Measurements from ENCODE around the gene MIA2. TPM values are rescaled to one million over a fixed set of nuclear protein-coding genes. Genes with fewer than 3 reads are reported as not detected.

Gene MIA2
- total and polyA plus RNA-seq, 9 donors, result 11.7 to 21.9 (median 19.5) TPM

DNA sequence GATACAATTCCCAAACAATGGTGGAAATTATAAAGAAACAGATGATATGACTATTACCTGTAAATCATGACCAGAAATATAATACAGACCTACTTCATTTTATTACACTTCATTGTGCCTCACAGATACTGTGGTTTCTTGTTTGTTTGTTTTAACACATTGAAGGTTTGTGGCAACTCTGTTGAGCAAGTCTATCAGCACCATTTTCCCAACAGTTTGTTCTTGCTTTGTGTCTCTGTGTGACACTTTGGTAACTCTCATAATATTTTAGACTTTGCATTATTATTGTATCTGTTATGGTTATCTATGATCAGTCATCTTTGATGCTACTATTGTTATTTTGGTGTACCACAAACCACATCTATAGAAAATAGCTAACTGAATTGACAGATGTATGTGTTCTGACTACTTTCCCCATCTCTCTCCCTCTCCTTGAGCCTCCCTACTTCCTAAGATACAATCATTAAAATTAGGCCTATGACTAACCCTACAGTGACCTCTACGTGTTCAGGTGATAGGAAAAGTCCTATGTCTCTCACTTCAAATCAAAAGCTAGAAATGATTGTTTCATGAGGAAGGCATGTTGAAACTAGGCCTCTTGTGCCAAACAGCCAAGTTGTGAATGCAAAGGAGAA lies 149.4 kb downstream of the MIA2 start:
- 87 to 94% (median 90%) methylated on average over 1 of the region's 1 CpG for WGBS, 3 donors
- intact Hi-C loops (cut with DNase I), result no loop called here
- no peak for DNase-seq
- no peak for TF ChIP-seq POLR2A (IDR thresholded peaks at IDR 0.05)
- TF ChIP-seq, protein P1, sequence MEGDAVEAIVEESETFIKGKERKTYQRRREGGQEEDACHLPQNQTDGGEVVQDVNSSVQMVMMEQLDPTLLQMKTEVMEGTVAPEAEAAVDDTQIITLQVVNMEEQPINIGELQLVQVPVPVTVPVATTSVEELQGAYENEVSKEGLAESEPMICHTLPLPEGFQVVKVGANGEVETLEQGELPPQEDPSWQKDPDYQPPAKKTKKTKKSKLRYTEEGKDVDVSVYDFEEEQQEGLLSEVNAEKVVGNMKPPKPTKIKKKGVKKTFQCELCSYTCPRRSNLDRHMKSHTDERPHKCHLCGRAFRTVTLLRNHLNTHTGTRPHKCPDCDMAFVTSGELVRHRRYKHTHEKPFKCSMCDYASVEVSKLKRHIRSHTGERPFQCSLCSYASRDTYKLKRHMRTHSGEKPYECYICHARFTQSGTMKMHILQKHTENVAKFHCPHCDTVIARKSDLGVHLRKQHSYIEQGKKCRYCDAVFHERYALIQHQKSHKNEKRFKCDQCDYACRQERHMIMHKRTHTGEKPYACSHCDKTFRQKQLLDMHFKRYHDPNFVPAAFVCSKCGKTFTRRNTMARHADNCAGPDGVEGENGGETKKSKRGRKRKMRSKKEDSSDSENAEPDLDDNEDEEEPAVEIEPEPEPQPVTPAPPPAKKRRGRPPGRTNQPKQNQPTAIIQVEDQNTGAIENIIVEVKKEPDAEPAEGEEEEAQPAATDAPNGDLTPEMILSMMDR (IDR thresholded peaks at IDR 0.05), result no peak
- TF ChIP-seq EP300 (IDR thresholded peaks at IDR 0.05), result no peak
- Histone ChIP-seq H3K4me1 (ENCODE audit: insufficient read depth) (no peaks in the 10 kb centered on the region), H3K4me3 (no peak overlapping the region), H3K27ac (no peak overlapping the region), H3K9me3 (no peaks in the 10 kb centered on the region), H3K27me3 (no peaks in the 10 kb centered on the region), H3K36me3 (no peaks in the 10 kb centered on the region)

DNA sequence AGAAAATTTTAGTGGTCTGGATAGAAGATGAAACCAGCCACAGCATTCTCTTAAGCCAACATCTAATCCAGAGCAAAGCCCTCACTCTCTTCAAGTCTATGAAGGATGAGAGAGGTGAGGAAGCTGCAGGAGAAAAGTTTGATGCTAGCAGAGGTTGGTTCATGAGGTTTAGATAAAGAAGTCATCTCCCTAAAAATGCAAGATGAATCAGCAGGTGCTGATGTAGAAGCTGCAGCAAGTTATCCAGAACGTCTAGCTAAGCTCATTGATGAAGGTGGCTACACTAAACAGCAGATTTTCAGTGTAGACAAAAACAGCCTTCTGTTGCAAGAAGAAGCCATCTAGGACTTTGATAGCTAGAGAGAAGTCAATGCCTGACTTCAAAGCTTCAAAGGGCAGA lies 150.0 kb downstream of the MIA2 start:
- Histone ChIP-seq H3K36me3 (no peaks in the 10 kb centered on the region), H3K4me1 (ENCODE audit: insufficient read depth) (no peaks in the 10 kb centered on the region), H3K4me3 (no peak overlapping the region), H3K27ac (no peak overlapping the region), H3K27me3 (no peaks in the 10 kb centered on the region), H3K9me3 (no peaks in the 10 kb centered on the region)
- no peak for DNase-seq
- WGBS, 3 donors, result 79 to 88% (median 82%) methylated on average over 1 of the region's 1 CpG
- intact Hi-C loops (cut with DNase I), result no loop called here
- TF ChIP-seq EP300 (IDR thresholded peaks at IDR 0.05), result no peak
- TF ChIP-seq, protein P1 (IDR thresholded peaks at IDR 0.05), result no peak
- no peak for TF ChIP-seq POLR2A (IDR thresholded peaks at IDR 0.05)

DNA sequence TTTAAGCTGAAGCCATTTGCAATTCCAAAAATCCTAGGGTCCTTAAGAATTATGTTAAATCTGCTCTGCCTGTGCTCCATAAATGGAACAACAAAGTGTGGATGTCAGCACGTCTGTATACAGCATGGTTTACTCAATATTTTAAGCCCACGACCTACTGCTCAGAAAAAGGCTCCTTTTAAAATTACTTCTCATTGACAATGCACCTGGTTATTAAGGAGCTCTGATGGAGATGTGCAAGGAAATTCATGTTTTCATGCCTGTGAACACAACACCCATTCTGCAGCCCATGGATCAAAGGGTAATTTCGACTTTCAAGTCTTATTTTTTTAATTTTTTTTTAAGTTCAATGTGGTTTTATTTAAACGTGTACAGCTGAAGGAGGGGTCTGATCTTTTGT lies 150.5 kb downstream of the MIA2 start:
- intact Hi-C loops (cut with DNase I), result no loop called here
- no peak overlapping the region for H3K4me3 ChIP-seq
- no peaks in the 10 kb centered on the region for H3K4me1 ChIP-seq (ENCODE audit: insufficient read depth)
- H3K27me3 ChIP-seq, result no peaks in the 10 kb centered on the region
- no peak for DNase-seq
- TF ChIP-seq POLR2A (IDR thresholded peaks at IDR 0.05), result no peak
- TF ChIP-seq, protein P1 (IDR thresholded peaks at IDR 0.05), result no peak
- no peak for TF ChIP-seq EP300 (IDR thresholded peaks at IDR 0.05)
- no peaks in the 10 kb centered on the region for H3K9me3 ChIP-seq
- 81 to 85% (median 82%) methylated on average over 4 of the region's 4 CpGs for WGBS, 3 donors
- no peak overlapping the region for H3K27ac ChIP-seq
- H3K36me3 ChIP-seq, result no peaks in the 10 kb centered on the region

DNA sequence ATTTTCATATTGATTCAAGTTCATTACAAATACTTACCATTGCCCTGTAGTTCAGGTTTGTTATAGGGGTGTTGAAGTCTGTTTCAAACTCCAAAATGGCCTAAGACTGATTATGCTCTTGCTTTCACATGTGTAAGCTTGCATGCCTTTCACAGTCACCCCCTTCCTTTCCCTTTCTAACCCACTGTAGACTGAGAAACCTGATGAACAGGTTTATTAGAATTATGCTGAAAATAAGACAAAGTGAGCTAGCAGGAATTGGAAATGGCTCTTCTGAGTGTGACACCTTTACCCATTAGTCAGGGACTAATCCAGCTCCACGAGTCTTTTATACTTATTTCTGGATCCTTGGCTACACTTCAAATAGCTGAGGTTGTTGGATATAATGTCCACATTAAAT lies 159.6 kb downstream of the MIA2 start:
- Histone ChIP-seq H3K4me1 (ENCODE audit: insufficient read depth) (no peaks in the 10 kb centered on the region), H3K9me3 (no peaks in the 10 kb centered on the region), H3K4me3 (no peak overlapping the region), H3K36me3 (no peaks in the 10 kb centered on the region), H3K27me3 (no peaks in the 10 kb centered on the region), H3K27ac (no peak overlapping the region)
- DNase-seq, result no peak
- intact Hi-C loops (cut with DNase I), result no loop called here
- TF ChIP-seq, protein P1 (IDR thresholded peaks at IDR 0.05), result no peak
- TF ChIP-seq EP300 (IDR thresholded peaks at IDR 0.05) (no peak), POLR2A (IDR thresholded peaks at IDR 0.05) (no peak)
- WGBS, 3 donors, result 42 to 52% (median 50%) methylated on average over 1 of the region's 1 CpG

All from ovary (tissue), 9 donors.